Measurements from ENCODE around the gene SFN. TPM values are rescaled to one million over a fixed set of nuclear protein-coding genes. Genes with fewer than 3 reads are reported as not detected.
"Not testable (repeated sequence)": the region's sequence is repeated elsewhere in the genome, so short reads cannot be mapped to it uniquely, and the experiment has no call there.

The SFN gene
- polyA plus RNA-seq, 1 experiment = 0.10 TPM

DNA sequence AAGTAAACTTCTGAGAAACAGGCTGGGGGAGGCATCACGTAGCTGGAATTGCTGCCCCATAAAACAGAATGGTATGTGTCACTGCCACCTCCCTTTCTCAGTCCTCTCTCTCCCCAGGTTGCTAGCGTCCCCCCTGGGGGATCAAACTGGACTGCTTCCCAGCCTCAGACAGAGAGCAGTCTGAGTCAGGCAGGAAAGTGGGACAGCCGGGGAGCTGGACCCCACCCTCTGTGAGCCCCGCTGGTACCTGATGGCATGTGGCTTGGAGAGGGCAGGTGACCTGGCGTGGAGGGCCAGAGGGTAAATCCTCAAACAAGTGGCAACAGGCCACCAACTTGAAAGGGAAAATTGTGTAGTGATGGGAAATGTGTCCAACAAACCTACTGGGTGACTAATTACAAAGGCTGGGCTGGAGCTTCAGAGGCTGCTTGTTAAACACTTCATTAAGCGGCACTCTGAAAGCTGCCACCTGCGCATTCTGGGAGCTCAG lies 1.0 kb upstream of the SFN start:
- ChIA-PET POLR2A (no interaction called here), CTCF (interaction anchor here (0.9 to 1.3 kb wide), 3 partner anchors 25 to 260 kb away, joined by 3 to 5 read pairs (median 3); no protein-coding TSS in a partner anchor)
- H3K27me3 ChIP-seq (ENCODE audit: control insufficient read depth, insufficient read depth, low read length) = no peaks in the 10 kb centered on the region
- H3K27ac ChIP-seq (ENCODE audit: low read depth, low read length) = no peak overlapping the region
- no peaks in the 10 kb centered on the region for H3K9me3 ChIP-seq (ENCODE audit: control insufficient read depth, insufficient read depth, low read length)
- TF ChIP-seq, protein P1, sequence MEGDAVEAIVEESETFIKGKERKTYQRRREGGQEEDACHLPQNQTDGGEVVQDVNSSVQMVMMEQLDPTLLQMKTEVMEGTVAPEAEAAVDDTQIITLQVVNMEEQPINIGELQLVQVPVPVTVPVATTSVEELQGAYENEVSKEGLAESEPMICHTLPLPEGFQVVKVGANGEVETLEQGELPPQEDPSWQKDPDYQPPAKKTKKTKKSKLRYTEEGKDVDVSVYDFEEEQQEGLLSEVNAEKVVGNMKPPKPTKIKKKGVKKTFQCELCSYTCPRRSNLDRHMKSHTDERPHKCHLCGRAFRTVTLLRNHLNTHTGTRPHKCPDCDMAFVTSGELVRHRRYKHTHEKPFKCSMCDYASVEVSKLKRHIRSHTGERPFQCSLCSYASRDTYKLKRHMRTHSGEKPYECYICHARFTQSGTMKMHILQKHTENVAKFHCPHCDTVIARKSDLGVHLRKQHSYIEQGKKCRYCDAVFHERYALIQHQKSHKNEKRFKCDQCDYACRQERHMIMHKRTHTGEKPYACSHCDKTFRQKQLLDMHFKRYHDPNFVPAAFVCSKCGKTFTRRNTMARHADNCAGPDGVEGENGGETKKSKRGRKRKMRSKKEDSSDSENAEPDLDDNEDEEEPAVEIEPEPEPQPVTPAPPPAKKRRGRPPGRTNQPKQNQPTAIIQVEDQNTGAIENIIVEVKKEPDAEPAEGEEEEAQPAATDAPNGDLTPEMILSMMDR (IDR thresholded peaks at IDR 0.05; ENCODE audit: low read depth, low read length) = no peak
- H3K4me3 ChIP-seq (ENCODE audit: low read depth, low read length) = no peak overlapping the region
- no peak for DNase-seq (ENCODE audit: low read depth, low spot score)

DNA sequence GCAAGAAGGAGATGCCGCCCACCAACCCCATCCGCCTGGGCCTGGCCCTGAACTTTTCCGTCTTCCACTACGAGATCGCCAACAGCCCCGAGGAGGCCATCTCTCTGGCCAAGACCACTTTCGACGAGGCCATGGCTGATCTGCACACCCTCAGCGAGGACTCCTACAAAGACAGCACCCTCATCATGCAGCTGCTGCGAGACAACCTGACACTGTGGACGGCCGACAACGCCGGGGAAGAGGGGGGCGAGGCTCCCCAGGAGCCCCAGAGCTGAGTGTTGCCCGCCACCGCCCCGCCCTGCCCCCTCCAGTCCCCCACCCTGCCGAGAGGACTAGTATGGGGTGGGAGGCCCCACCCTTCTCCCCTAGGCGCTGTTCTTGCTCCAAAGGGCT lies 732 bp downstream of the SFN start:
- POLR2A ChIA-PET = interaction anchor here (1.4 kb wide), 1 partner anchor 10 kb away, joined by 4 read pairs; no protein-coding TSS in a partner anchor
- no peak overlapping the region for H3K27ac ChIP-seq (ENCODE audit: low read depth, low read length)
- no peak for DNase-seq (ENCODE audit: low read depth, low spot score)
- H3K9me3 ChIP-seq (ENCODE audit: control insufficient read depth, insufficient read depth, low read length) = no peaks in the 10 kb centered on the region
- no peaks in the 10 kb centered on the region for H3K27me3 ChIP-seq (ENCODE audit: control insufficient read depth, insufficient read depth, low read length)
- CTCF ChIA-PET = interaction anchor here (0.5 kb wide), 1 partner anchor 45 kb away, joined by 4 read pairs; no protein-coding TSS in a partner anchor
- H3K4me3 ChIP-seq (ENCODE audit: low read depth, low read length) = no peak overlapping the region
- TF ChIP-seq, protein P1 (IDR thresholded peaks at IDR 0.05; ENCODE audit: low read depth, low read length) = no peak

DNA sequence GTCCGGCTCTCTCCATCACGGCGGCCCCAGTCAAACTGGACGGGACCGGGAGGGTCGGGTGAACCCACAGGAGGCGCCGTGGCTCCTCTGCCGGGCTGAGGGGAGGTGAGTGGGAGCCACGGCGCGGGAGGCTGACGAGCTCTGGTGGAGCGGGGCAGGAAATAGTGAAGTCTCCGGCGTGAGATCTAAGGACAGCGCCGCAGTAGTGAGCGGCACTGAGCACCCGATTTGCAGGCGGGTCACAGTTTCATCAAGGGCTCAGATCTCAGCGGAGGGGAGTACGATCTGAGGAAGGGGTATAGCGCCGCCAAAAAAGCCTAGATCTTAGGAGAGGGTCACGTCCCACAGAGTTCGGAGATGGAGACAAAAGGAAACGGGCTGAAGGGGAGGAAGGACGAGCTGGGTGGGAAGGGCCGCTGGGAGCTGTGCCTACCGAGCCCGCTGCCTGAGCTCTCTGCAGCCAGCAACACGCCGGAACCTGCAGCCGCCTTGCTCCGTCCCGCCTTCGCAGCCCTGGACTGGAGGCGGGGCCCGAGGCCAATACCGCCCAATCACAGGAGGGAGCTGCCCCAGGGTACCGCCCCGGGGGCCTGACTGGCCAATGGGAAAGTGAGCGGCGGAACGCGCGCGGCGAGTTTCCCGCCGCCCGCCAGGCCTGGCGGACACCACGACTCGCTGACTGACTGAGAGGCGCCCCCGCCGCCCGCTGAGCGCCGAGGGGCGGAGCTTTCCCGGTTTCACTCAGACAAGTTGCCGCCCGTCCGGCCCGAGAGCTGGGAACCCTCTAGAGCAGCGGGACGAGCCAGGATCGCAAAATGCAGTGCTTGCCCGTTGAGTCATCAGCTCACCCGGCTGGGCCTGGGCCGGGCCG lies 1.9 kb downstream of the SFN start:
- Histone ChIP-seq H3K27me3 (ENCODE audit: control insufficient read depth, insufficient read depth, low read length) (no peaks in the 10 kb centered on the region), H3K4me3 (ENCODE audit: low read depth, low read length) (peak overlapping the region; percentile 73), H3K9me3 (ENCODE audit: control insufficient read depth, insufficient read depth, low read length) (no peaks in the 10 kb centered on the region), H3K27ac (ENCODE audit: low read depth, low read length) (peak overlapping the region; percentile 97)
- CTCF ChIA-PET = interaction anchor here (0.6 to 3.7 kb wide), 6 partner anchors 34 to 266 kb away, joined by 3 to 16 read pairs (median 4); no protein-coding TSS in a partner anchor
- TF ChIP-seq, protein P1 (IDR thresholded peaks at IDR 0.05; ENCODE audit: low read depth, low read length) = no peak
- POLR2A ChIA-PET = interaction anchor here (0.6 to 2.5 kb wide), 16 partner anchors 9 to 364 kb away, joined by 3 to 28 read pairs (median 4); partner anchors contain the start of genes GPATCH3 and GPN2
- peak; percentile 96 for DNase-seq (ENCODE audit: low read depth, low spot score)

DNA sequence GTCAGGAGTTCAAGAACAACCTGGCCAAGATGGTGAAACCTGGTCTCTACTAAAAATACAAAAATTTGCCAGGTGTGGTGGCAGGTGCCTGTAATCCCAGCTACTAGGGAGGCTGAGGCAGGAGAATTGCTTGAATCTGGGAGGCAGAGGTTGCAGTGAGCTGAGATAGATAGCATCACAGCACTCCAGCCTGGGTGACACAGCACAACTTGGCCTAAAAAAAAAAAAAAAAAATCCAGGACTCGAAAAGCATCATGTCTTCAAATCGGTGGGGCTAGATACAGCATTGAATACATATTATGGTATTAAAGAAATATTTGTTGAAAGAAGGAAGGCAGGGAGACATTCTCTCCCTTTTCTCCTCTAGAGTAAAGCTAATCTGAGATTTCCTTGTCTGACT lies 10.1 kb downstream of the SFN start:
- H3K4me3 ChIP-seq (ENCODE audit: low read depth, low read length); H3K27ac ChIP-seq (ENCODE audit: low read depth, low read length); H3K9me3 ChIP-seq (ENCODE audit: control insufficient read depth, insufficient read depth, low read length); DNase-seq (ENCODE audit: low read depth, low spot score); H3K27me3 ChIP-seq (ENCODE audit: control insufficient read depth, insufficient read depth, low read length): not testable (repeated sequence)
- ChIA-PET CTCF (interaction anchor here (0.7 kb wide), 1 partner anchor 69 kb away, joined by 3 read pairs; no protein-coding TSS in a partner anchor), POLR2A (interaction anchor here (1.2 to 1.3 kb wide), 2 partner anchors 9 to 15 kb away, joined by 3 to 4 read pairs; no protein-coding TSS in a partner anchor)

DNA sequence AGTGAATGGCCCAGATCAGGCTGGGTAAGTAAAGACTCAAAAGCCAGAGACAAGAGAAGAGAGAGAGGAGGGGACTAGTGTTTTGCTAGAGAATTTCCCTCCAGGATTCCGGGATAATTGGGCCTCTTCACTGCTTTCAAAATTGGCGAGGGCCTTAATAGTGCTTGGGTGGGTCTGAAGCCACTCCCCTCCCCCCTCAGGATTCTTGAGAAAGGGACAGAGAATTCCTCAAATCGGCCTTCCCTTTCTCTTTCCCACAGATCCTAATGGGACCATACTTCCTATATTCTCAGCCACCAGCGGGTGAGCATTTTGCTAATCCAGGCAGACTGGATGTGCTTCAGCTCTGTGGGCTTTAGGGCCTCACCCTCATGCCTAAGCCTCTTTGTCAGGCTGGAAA lies 11.9 kb downstream of the SFN start:
- ChIA-PET POLR2A (no interaction called here), CTCF (no interaction called here)
- no peaks in the 10 kb centered on the region for H3K9me3 ChIP-seq (ENCODE audit: control insufficient read depth, insufficient read depth, low read length)
- no peak overlapping the region for H3K27ac ChIP-seq (ENCODE audit: low read depth, low read length)
- TF ChIP-seq, protein P1 (IDR thresholded peaks at IDR 0.05; ENCODE audit: low read depth, low read length) = no peak
- no peak overlapping the region for H3K4me3 ChIP-seq (ENCODE audit: low read depth, low read length)
- no peaks in the 10 kb centered on the region for H3K27me3 ChIP-seq (ENCODE audit: control insufficient read depth, insufficient read depth, low read length)
- no peak for DNase-seq (ENCODE audit: low read depth, low spot score)
